Right cardiac atrium (tissue), 5 donors: Measurements from ENCODE around the gene DRC1. TPM values are rescaled to one million over a fixed set of nuclear protein-coding genes. Genes with fewer than 3 reads are reported as not detected.
A peak's percentile ranks its signal among the peaks of the same experiment; 100 is the strongest.
"Not testable (repeated sequence)": the region's sequence is repeated elsewhere in the genome, so short reads cannot be mapped to it uniquely, and the experiment has no call there.

Source experiments
- ATAC-seq, 2 donors: fragments of 200-7000 bp; cut with Tn5 transposase; one replicate each; pipeline versions ENCODE4 v1.8.0 to v1.9.1; 2020; ENCODE audit warnings: moderate library complexity in 2 of 2, mild to moderate bottlenecking in 1 of 2
- DNase-seq, 3 donors: peaks; one replicate each; pipeline ENCODE4 v3.0.0-alpha.2; 2020
- H3K27ac ChIP-seq: one replicate; pipeline ENCODE4 v1.5.1; 2013; ENCODE audit warnings: mild to moderate bottlenecking, low read length, control low read depth, moderate library complexity
- H3K27me3 ChIP-seq: one replicate; pipeline ENCODE4 v1.6.1; 2013; ENCODE audit not compliant: control insufficient read depth, insufficient read depth
- H3K4me1 ChIP-seq: one replicate; pipeline ENCODE4 v1.6.1; 2013; ENCODE audit warnings: low read length; ENCODE audit not compliant: control insufficient read depth, insufficient read depth
- H3K4me3 ChIP-seq: one replicate; pipeline ENCODE4 v1.5.1; 2013; ENCODE audit warnings: low read length, control low read depth
- H3K9me3 ChIP-seq: one replicate; pipeline ENCODE4 v1.6.1; 2013; ENCODE audit warnings: low read length; ENCODE audit not compliant: control insufficient read depth
- WGBS: extraction: QIAGEN DNeasy Blood & Tissue Kit; methylation state at CpG from one replicate; pipeline ENCODE4 v1.1.7; 2013; 5-methylcytosine and 5-hydroxymethylcytosine counted together
- intact Hi-C, 4 donors: fragments of 100-400 bp; cut with DNase I; formaldehyde crosslinking; loops; one replicate each; pipeline versions ENCODE4 v1.11.0 to v1.14.0; 2022 to 2023
- long read RNA-seq, 4 donors: library from polyadenylated mRNA; unstranded; transcript quantifications; one replicate each; pipeline ENCODE4 v2.0.0, GENCODE V29; 2020 to 2021
- polyA plus RNA-seq: library from polyadenylated mRNA; stranded (reverse); fragments of 200-250 nt; gene quantifications from one replicate; pipeline ENCODE4 v1.2.3, GENCODE V29; 2013
- total RNA-seq, 4 donors: library from RNA; stranded (reverse); fragmentation: NEBNext Ultra II Directional; extraction: Animal tissue kit (Norgen Biotek cat#: 25700); gene quantifications; one replicate each; pipeline ENCODE4 v1.2.1, GENCODE V29; 2021
- donor health status: healthy with polysubstance abuse.
- donor health status: DM: no; HTN: yes; CAD: no.
- donor health status: DM: no; HTN: no; CAD: no.
- donor health status: DM: no; HTN: yes; CAD: no; lungs with severe emphysema.
- donor health status: DM: yes; HTN: yes; CAD: no.

The DRC1 gene
- total RNA-seq (not detected), polyA plus RNA-seq (not detected)
- long read RNA-seq, donor 1 = 0 reads
- long read RNA-seq, donor 2 = 0 reads
- long read RNA-seq, donor 3 = 0 reads
- long read RNA-seq, donor 4 = 0 reads

DNA sequence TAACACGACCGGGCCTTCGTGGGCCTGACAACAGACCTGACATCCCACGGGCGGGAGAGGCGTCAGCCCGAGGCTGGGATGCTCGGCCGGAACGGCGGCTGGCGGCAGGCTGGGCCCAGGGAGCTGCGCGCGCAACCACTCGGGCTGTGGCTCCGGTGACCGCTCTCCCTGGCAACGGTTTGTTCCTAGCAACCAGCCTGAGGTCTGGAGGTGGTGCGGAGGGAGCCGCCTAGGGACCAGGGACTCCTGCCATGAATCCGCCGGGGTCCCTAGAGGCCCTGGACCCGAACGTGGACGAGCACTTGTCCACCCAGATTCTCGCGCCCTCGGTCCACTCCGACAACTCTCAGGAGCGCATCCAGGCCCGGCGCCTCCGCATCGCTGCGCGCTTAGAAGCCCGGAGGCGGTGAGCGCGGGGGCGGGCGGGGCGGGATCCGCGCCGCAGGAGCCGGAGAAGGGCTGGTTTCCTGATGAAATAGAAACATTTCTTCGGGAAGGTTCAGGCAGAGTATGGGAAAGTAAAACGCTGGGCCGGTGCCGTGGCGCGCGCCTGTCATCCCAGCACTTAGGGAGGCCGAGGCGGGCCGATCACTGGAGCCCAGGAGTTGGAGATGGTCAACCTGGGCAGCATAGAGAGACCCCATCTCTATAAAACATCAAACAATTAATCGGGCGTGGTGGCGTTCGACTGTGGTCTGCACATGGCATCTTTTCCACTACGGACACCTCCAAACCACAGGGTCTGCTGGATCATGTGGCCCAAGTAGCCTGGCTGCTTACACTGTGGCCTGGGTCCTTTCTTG lies at the start of gene DRC1:
TSS of gene DRC1 (plus strand) at position 182 of the 803 bp plus-strand sequence. CDS start at position 252, 70 bp downstream.
- 13% methylated on average over 63 of the region's 63 CpGs for WGBS
- Histone ChIP-seq H3K27ac (no peak within 1 kb of the TSS), H3K4me3 (peak within 1 kb of the TSS; percentile 6), H3K27me3 (no peaks in the 10 kb centered on the region), H3K9me3 (no peaks in the 10 kb centered on the region), H3K4me1 (no peaks in the 10 kb centered on the region)
- DNase-seq (peak; percentile 53 to 76 (median 74)), ATAC-seq (peak; percentile 70 to 84)
- intact Hi-C loops = no loop called here

DNA sequence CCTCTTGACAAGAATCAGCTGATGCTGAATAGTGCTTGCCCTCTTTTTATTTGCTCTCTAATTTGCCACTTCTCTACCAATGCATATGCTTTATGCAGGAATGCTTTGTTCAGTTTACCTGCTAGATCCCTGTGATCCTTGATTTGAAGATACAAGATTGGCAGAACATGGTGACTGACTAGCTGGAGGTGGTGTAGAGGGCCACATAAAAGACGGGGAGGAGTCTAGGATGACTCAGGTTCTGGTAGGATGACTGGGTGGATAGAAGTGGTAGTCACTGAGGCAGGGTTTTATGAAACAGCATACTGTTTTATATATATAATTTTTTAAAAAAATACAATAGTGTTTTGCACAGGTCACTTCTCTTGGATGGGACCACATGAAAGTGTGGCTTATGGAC lies 48.8 kb upstream of the DRC1 start:
- Histone ChIP-seq H3K27ac (no peak overlapping the region), H3K4me3 (no peak overlapping the region), H3K4me1 (no peaks in the 10 kb centered on the region), H3K9me3 (no peaks in the 10 kb centered on the region), H3K27me3 (no peaks in the 10 kb centered on the region)
- intact Hi-C loops = no loop called here
- no peak for ATAC-seq
- WGBS = 95% methylated on average over 1 of the region's 1 CpG
- DNase-seq = no peak

DNA sequence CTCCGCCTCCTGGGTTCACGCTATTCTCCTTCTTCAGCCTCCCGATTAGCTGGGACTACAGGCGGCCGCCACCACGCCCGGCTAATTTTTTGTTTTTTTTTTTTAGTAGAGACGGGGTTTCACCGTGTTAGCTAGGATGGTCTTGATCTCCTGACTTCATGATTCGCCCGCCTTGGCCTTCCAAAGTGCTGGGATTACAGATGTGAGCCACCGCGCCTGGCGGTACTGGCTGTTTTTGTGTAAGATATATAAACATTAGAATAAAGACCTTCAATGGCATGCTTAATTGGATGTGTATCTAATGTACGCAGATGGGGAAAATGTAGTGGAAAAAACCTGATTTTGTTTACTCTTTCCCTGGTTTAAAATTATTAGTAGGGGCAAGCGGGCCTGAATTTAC lies 47.3 kb upstream of the DRC1 start:
- intact Hi-C loops, ATAC-seq, H3K4me3 ChIP-seq, H3K9me3 ChIP-seq, H3K27me3 ChIP-seq, DNase-seq, H3K4me1 ChIP-seq, H3K27ac ChIP-seq: not testable (repeated sequence)
- 98% methylated on average over 16 of the region's 16 CpGs for WGBS

DNA sequence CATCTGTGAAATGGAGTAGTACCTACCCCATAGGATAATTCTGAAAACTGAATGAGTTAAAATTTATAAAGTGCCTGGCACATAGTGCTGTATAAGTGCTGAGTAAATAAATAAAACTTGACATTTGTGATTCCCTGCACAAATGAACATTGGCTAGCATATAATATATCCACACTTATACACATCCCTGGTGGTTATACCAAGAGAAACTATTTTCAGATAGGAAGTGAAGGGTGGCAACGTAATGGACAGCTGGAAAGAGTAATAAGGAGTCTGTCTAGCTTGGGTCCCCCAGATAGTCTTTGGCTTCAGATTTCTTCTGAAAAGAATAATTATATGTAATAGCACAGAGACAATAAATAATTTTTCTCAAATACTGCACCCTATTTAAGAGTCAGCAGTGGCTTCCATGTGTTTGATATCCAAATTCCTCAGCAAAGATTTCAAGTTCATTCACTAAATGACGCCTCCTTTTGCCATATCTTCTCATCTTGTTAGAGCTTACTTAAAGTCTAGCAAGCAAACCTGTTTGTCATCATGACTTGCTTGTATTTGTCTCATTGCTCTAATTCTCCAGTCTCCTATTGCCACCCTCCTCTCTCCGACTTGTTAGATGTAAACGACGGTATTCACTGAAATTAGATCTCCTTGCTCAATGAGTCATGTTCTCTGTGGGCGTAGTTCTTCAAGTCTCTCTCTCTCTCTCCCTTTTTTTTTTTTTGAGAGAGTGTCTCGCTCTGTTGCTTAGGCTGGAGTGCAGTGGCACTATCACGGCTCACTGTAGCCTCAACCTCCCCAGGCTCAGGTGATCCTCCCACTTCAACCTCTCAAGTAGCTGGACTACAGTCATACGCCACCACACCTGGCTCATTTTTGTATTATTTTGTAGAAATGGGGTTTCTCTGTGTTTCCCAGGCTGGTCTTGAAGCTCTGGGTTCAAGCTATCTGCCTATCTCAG lies 46.4 kb upstream of the DRC1 start:
- ATAC-seq = no peak
- WGBS = 79% methylated on average over 9 of the region's 9 CpGs

DNA sequence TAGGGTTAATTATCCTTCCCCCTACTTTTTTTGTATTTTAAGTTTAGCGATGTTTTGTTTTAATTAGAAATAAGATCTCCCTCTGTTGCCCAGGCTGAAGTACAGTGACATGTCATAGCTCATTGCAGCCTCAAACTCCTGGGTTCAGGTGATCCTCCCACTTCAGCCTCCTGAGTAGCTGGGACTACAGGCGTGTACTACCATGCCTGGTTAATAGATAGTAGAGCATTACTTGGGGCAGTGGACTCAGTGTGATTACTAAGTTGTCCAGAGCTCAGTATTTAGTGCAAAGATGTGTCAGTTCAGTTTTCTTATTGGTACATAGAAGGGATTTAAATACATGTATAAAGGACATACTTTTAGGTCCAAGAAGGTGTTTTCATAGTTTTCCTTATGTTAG lies 45.6 kb upstream of the DRC1 start:
- Histone ChIP-seq H3K27me3 (no peaks in the 10 kb centered on the region), H3K27ac (no peak overlapping the region), H3K9me3 (no peaks in the 10 kb centered on the region), H3K4me3 (no peak overlapping the region), H3K4me1 (peaks cover 1% of the 10 kb centered on the region)
- intact Hi-C loops = no loop called here
- no peak for ATAC-seq
- 98% methylated on average over 2 of the region's 2 CpGs for WGBS
- no peak for DNase-seq

More for the DNA sequence above, 46.4 kb upstream of the DRC1 start:
- Histone ChIP-seq H3K27me3 (no peaks in the 10 kb centered on the region), H3K27ac (no peak overlapping the region), H3K4me1 (peaks cover 1% of the 10 kb centered on the region), H3K9me3 (no peaks in the 10 kb centered on the region), H3K4me3 (no peak overlapping the region)
- DNase-seq = no peak
- intact Hi-C loops = no loop called here

DNA sequence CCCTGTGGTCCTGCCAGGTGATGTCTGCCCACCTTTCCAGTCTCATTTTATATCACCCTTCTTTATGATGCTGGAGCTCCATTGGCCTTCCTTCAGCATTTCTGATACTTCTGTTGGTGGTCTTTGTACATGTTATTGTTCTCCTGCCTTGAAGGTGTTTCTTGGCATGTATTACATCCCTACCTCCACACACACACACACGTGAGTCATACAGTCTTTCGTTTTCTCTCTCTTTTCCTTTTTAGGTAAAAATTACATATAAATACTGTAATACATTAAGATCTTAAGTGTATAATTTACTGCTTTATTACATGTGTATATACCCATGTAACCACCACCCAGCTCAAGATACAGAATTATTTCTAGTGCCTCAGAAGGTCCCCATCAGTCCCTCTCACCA lies 44.9 kb upstream of the DRC1 start:
- DNase-seq (no peak), ATAC-seq (no peak)
- Histone ChIP-seq H3K27ac (no peak overlapping the region), H3K4me1 (peaks cover 1% of the 10 kb centered on the region), H3K4me3 (no peak overlapping the region), H3K9me3 (no peaks in the 10 kb centered on the region), H3K27me3 (no peaks in the 10 kb centered on the region)
- intact Hi-C loops = no loop called here
- WGBS = 85% methylated on average over 2 of the region's 2 CpGs

DNA sequence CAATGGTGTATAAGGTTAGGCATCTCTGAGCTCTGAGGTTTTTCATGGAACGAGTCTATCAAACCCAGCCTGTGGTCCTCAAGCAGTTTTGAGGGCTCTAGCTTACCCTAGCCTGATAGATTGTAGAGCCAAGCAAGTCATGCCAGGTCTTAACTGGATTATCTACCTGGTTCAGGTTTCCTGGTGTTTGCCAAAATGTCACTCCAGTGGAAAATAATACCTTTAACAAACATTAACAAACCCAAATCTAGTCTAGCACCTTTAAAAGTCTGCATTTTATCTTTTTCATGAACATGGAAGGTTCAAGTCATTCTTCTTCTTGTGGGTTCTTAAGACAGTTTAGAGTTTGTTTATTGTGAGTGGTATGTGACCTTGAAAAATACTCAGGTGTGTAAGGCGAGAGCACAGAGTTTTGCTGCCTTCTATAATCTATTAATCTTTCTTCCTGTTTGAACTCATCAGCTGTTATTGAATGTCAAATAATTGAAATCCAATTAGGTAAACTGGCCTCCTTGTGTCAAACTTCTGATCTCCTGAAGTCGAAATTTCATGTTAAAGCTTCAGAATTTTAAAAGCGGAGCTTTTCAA lies 41.7 kb upstream of the DRC1 start:
- ATAC-seq = no peak
- 95% methylated on average over 4 of the region's 4 CpGs for WGBS
- intact Hi-C loops = no loop called here
- Histone ChIP-seq H3K4me1 (peaks cover 1% of the 10 kb centered on the region), H3K4me3 (no peak overlapping the region), H3K27me3 (no peaks in the 10 kb centered on the region), H3K9me3 (no peaks in the 10 kb centered on the region), H3K27ac (no peak overlapping the region)
- DNase-seq = no peak

DNA sequence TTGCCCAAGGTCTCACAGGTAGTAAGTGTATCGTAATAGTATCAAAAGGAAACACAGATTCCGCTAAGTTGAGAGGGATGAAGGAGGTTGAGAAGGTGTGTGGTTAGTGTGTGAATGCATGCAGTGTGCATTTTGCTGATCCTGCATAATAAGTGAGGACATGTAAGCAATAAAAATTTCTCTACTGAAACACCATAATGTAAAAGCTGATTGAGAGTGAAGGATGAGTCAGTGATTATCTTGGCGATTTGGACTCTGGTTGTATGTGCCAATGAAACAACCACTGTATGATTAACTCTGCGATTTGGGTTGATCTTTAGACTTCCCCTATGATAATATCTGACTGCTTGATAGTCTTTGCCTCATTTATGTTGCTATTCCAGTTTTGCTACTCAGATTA lies 38.4 kb upstream of the DRC1 start:
- Histone ChIP-seq H3K4me1 (peaks cover 3% of the 10 kb centered on the region), H3K27me3 (no peaks in the 10 kb centered on the region), H3K27ac (no peak overlapping the region), H3K4me3 (no peak overlapping the region), H3K9me3 (no peaks in the 10 kb centered on the region)
- 91% methylated on average over 4 of the region's 4 CpGs for WGBS
- DNase-seq (no peak), ATAC-seq (no peak)
- intact Hi-C loops = no loop called here

DNA sequence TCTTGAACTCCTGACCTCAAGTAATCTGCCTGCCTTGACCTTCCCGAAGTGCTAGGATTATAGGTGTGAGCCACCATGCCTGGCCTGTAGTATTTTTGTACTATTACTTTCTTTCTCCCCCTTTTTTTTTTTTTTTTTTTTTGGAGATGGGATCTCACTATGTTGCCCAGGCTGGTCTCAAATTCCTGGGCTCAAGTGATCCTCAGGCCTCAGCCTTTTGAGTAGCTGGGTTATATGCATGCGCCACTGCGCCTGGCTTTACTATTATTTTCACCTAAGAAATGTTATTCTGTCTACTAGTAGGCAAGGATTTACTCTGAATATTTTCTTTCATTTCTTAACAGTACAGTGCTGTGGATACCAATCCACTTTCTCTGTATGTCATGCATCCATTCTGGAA lies 37.8 kb upstream of the DRC1 start:
- H3K9me3 ChIP-seq = no peaks in the 10 kb centered on the region
- ATAC-seq (no peak), DNase-seq (no peak)
- H3K27me3 ChIP-seq = no peaks in the 10 kb centered on the region
- H3K4me1 ChIP-seq = peaks cover 3% of the 10 kb centered on the region
- intact Hi-C loops = no loop called here
- H3K27ac ChIP-seq = no peak overlapping the region
- no peak overlapping the region for H3K4me3 ChIP-seq
- WGBS = 79% methylated on average over 3 of the region's 3 CpGs

DNA sequence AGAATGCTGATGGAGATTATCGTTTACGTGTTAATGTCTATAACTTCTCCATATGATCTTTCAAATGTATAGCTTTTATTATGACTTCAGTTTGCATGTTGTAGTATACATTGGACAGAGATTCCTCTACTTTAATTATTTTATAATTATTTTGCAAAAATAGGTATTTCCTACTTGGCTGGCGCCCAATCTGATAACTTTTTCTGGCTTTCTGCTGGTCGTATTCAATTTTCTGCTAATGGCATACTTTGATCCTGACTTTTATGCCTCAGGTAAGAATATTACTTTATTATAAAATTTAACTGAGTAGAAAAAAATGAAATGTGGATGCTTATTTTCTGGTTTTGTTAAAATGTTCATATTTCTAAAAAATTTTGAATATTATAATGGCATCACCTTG lies 37.1 kb upstream of the DRC1 start:
- ATAC-seq (no peak), DNase-seq (no peak)
- Histone ChIP-seq H3K27ac (no peak overlapping the region), H3K4me3 (no peak overlapping the region), H3K9me3 (no peaks in the 10 kb centered on the region), H3K4me1 (peaks cover 3% of the 10 kb centered on the region), H3K27me3 (no peaks in the 10 kb centered on the region)
- intact Hi-C loops = no loop called here
- WGBS = 90% methylated on average over 4 of the region's 4 CpGs

DNA sequence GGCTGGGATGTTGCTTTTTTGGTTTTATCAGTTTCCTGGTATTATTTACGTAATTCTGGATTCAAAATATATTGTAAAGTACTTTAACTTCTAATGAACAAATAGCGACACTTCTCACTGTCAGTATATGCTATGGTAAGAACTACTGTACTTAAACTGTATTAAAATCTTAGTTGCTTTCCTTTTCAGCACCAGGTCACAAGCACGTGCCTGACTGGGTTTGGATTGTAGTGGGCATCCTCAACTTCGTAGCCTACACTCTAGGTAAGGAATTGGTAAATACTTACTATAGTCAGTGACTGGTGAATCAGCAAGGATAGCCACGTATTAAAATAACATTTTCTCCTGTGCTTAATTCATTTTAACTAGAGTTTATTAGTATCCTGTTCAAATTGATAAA lies 34.8 kb upstream of the DRC1 start:
- Histone ChIP-seq H3K27me3 (no peaks in the 10 kb centered on the region), H3K4me3 (no peak overlapping the region), H3K4me1 (peaks cover 2% of the 10 kb centered on the region), H3K27ac (no peak overlapping the region), H3K9me3 (no peaks in the 10 kb centered on the region)
- intact Hi-C loops = no loop called here
- no peak for ATAC-seq
- 91% methylated on average over 5 of the region's 5 CpGs for WGBS
- no peak for DNase-seq
